Gastrocnemius medialis (tissue), 4 donors: ENCODE results near the gene MORN3. TPM values are rescaled to one million over a fixed set of nuclear protein-coding genes. Genes with fewer than 3 reads are reported as not detected.

Source experiments
- ATAC-seq, 2 donors: fragments of 150-250 bp; one replicate each; pipeline ENCODE4 v1.9.1; 2016
- DNase-seq, 2 donors: peaks; one replicate each; pipeline ENCODE4 v3.0.0-alpha.2; 2019
- H3K27ac ChIP-seq, 4 donors: fragments of 200-600 bp; sonication (generic); 1 replicate in 1 of 4; 2 replicates in 3 of 4; pipeline ENCODE4 v1.5.1; 2016 to 2018; ENCODE audit warnings: mild to moderate bottlenecking in 2 of 4, moderate library complexity in 1 of 4
- H3K27me3 ChIP-seq, 3 donors: fragments of 200-600 bp; sonication (generic) in 2 of 3; 1 replicate in 1 of 3; 2 replicates in 2 of 3; pipeline versions ENCODE4 v1.5.1 to v1.6.0; 2016 to 2019; ENCODE audit warnings: mild to moderate bottlenecking in 1 of 3, moderate library complexity in 1 of 3
- H3K36me3 ChIP-seq, 2 donors: fragments of 200-600 bp; sonication (generic) in 1 of 2; one replicate each; pipeline ENCODE4 v1.5.1; 2017 to 2018
- H3K4me1 ChIP-seq, 2 donors: fragments of 200-600 bp; sonication (generic) in 1 of 2; one replicate each; pipeline ENCODE4 v1.5.1; 2016 to 2017; ENCODE audit warnings: mild to moderate bottlenecking in 2 of 2
- H3K4me3 ChIP-seq, 4 donors: fragments of 200-600 bp; sonication (generic) in 3 of 4; 1 replicate in 1 of 4; 2 replicates in 3 of 4; pipeline ENCODE4 v1.5.1; 2016 to 2019; ENCODE audit warnings: mild to moderate bottlenecking in 2 of 4
- H3K9me3 ChIP-seq, 3 donors: fragments of 200-600 bp; sonication (generic) in 2 of 3; 1 replicate in 1 of 3; 2 replicates in 2 of 3; pipeline ENCODE4 v1.5.1; 2016 to 2019
- CTCF ChIP-seq, 5 experiments: fragments of 450-650 bp in 3 of 5; fragments of 200-600 bp in 2 of 5; sonication (generic) in 2 of 5; IDR thresholded peaks in 4 of 5; conservative IDR thresholded peaks in 1 of 5; 1 replicate in 4 of 5; 2 replicates in 1 of 5; pipeline ENCODE4 v1.5.1; 2016 to 2019; ENCODE audit warnings: antibody characterized with exemption in 5 of 5, mild to moderate bottlenecking in 3 of 5, moderate library complexity in 3 of 5
- POLR2A ChIP-seq, 2 donors: fragments of 450-650 bp; IDR thresholded peaks; one replicate each; pipeline ENCODE4 v1.6.1; 2017; ENCODE audit warnings: antibody characterized with exemption in 2 of 2, mild to moderate bottlenecking in 2 of 2, moderate library complexity in 2 of 2
- in situ Hi-C, 4 donors: fragments of 200-750 bp; cut with MboI; loops; one replicate each; pipeline versions ENCODE4 v1.15.0 to v1.8.0; 2017; ENCODE audit warnings: low sequenced_read_pairs in 4 of 4
- intact Hi-C: fragments of 100-400 bp; cut with DNase I; formaldehyde crosslinking; loops from one replicate; pipeline ENCODE4 v1.15.1; 2023; ENCODE audit warnings: low total_unique reads
- total RNA-seq, 4 donors: library from RNA; depleted of rRNA; stranded (reverse); fragments of >200 nt; gene quantifications; one replicate each; pipeline versions ENCODE4 v1.1.0 to v1.2.3, GENCODE V29; 2016

The MORN3 gene
- total RNA-seq, 4 donors from 2014 or later, result not detected

- no peak for ATAC-seq
- H3K36me3 ChIP-seq, result no peaks in the 10 kb centered on the region
- TF ChIP-seq POLR2A (IDR thresholded peaks at IDR 0.05) (no peak), CTCF (IDR thresholded peaks at IDR 0.05 in 4 of 5, conservative IDR thresholded peaks at IDR 0.05 in 1 of 5) (no peak)
- no peaks in the 10 kb centered on the region for H3K27me3 ChIP-seq
- H3K9me3 ChIP-seq, result no peaks in the 10 kb centered on the region
- H3K4me1 ChIP-seq, result peaks cover 63 to 73% of the 10 kb centered on the region in 2 donors
- intact Hi-C loops, result loop anchor here (5.0 kb wide), 3 partner anchors 91 to 1336 kb away; partner anchors contain the start of genes RNU4-1 and RNU4-2
- H3K4me3 ChIP-seq, result peak overlapping the region in 1 of 4 donors; percentile 86
- in situ Hi-C loops, result loop anchor here in 2 of 4 donors (10.0 kb wide), 2 partner anchors 54 to 74 kb away; no protein-coding TSS in a partner anchor
- DNase-seq, result no peak
- peak overlapping the region; percentile 93 to 96 (median 96) for H3K27ac ChIP-seq
Observed at GRCh38 chr12:121628536-121628935, 40.9 kb downstream of the MORN3 start.

GRCh38 chr12:121628037-121628436, 41.4 kb downstream of the MORN3 start:
- Histone ChIP-seq H3K27ac (peak overlapping the region; percentile 93 to 96 (median 96)), H3K4me3 (peak overlapping the region; percentile 72 to 86 (median 80)), H3K9me3 (no peaks in the 10 kb centered on the region), H3K4me1 (peaks cover 59 to 69% of the 10 kb centered on the region in 2 donors), H3K27me3 (no peaks in the 10 kb centered on the region), H3K36me3 (no peaks in the 10 kb centered on the region)
- intact Hi-C loops, result loop anchor here (5.0 kb wide), 3 partner anchors 91 to 1336 kb away; partner anchors contain the start of genes RNU4-1 and RNU4-2
- in situ Hi-C loops, result loop anchor here in 2 of 4 donors (10.0 kb wide), 2 partner anchors 53 to 73 kb away; no protein-coding TSS in a partner anchor
- DNase-seq (no peak), ATAC-seq (no peak)
- TF ChIP-seq POLR2A (IDR thresholded peaks at IDR 0.05) (no peak), CTCF (IDR thresholded peaks at IDR 0.05 in 4 of 5, conservative IDR thresholded peaks at IDR 0.05 in 1 of 5) (no peak)

- Histone ChIP-seq H3K36me3 (no peaks in the 10 kb centered on the region), H3K4me3 (peak overlapping the region; percentile 72 to 86 (median 80)), H3K27me3 (no peaks in the 10 kb centered on the region), H3K9me3 (no peaks in the 10 kb centered on the region), H3K4me1 (peaks cover 49 to 60% of the 10 kb centered on the region in 2 donors), H3K27ac (peak overlapping the region; percentile 93 to 96 (median 96))
- intact Hi-C loops, result loop anchor here (1.0 to 5.0 kb wide), 5 partner anchors 47 to 1335 kb away; partner anchors contain the start of genes RNU4-1 and RNU4-2
- DNase-seq (peak; percentile 34 to 54), ATAC-seq (peak; percentile 53 to 57)
- TF ChIP-seq POLR2A (IDR thresholded peaks at IDR 0.05) (no peak), CTCF (IDR thresholded peaks at IDR 0.05 in 4 of 5, conservative IDR thresholded peaks at IDR 0.05 in 1 of 5) (peak in 2 of 5 experiments; percentile 5)
- in situ Hi-C loops, result loop anchor here in 2 of 4 donors (10.0 kb wide), 2 partner anchors 52 to 72 kb away; no protein-coding TSS in a partner anchor
Observed at GRCh38 chr12:121626853-121627640, 42.4 kb downstream of the MORN3 start.

- in situ Hi-C loops, result loop anchor here in 2 of 4 donors (10.0 kb wide), 2 partner anchors 51 to 71 kb away; no protein-coding TSS in a partner anchor
- Histone ChIP-seq H3K27me3 (no peaks in the 10 kb centered on the region), H3K9me3 (no peaks in the 10 kb centered on the region), H3K4me1 (peaks cover 41 to 52% of the 10 kb centered on the region in 2 donors), H3K27ac (peak within 1 kb of the TSS; percentile 93 to 96 (median 96)), H3K36me3 (no peaks in the 10 kb centered on the region), H3K4me3 (peak within 1 kb of the TSS; percentile 72 to 86 (median 80))
- DNase-seq, result peak; percentile 94 to 96
- intact Hi-C loops, result loop anchor here (1.0 to 5.0 kb wide), 5 partner anchors 46 to 1334 kb away; partner anchors contain the start of genes RNU4-1 and RNU4-2
- TF ChIP-seq CTCF (IDR thresholded peaks at IDR 0.05 in 4 of 5, conservative IDR thresholded peaks at IDR 0.05 in 1 of 5), result peak in 4 of 5 experiments; percentile 34 to 49 (median 43)
- TF ChIP-seq POLR2A (IDR thresholded peaks at IDR 0.05), result peak; percentile 97
- peak; percentile 83 to 85 for ATAC-seq
Observed at GRCh38 chr12:121626087-121626852, 43.2 kb downstream of the MORN3 start, which contains the start of gene ORAI1. Gene ORAI1 (plus strand): TSS chr12:121626530.
